GM21737 (cell line): Measurements from ENCODE around the gene CUL9.

Source experiments
- ATAC-seq: cut with Tn5 transposase; IDR thresholded peaks from one replicate; pipeline ENCODE4 v1.9.1; 2021; ENCODE audit warnings: mild to moderate bottlenecking, moderate library complexity; ENCODE audit not compliant: unreplicated experiment

The CUL9 gene

GRCh38 chr6:43269273-43270007 is 87.4 kb downstream of the CUL9 start:
- no peak for ATAC-seq

DNA sequence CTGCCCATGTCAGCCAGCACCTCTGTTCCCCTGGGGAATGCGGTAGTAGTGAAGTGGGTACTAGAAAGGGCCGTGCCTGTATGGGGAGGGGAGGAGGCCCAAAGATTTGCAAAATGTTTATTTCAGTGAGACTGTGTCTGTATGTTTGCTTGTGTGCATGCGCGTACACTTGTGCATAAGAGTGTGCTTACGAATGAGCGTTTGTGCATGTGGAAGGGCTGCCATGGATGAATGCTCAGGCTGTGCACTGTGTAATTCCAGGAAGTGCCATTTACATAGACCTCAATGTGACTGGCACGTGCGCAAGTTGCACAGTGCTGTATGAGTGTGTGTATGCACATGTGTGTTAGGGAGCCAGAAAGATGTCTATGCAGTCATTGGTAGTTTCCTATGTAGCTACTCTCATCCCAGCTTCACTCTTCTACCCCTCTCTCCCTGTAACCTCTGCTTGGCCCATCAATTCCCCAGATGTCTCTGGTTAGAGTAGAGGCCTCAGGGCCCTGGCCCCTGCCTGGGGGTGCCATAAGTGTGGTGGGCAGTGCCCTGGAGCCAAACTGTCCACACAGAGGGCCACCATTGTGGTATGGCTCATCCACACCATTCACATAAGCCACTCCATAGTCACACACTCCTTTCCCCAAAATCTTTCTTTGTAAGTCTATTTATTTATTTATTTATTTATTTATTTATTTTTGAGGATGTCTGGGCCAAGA is 89.3 kb downstream of the CUL9 start:
- no peak for ATAC-seq

- no peak for ATAC-seq
These were observed 89.9 kb downstream of the CUL9 start for GRCh38 chr6:43271944-43272343.

- ATAC-seq = no peak
These were observed 91.7 kb downstream of the CUL9 start for GRCh38 chr6:43273707-43274106.
